Ascending aorta (tissue), 2 donors: ENCODE data around the gene PTPRN2. TPM values are rescaled to one million over a fixed set of nuclear protein-coding genes. Genes with fewer than 3 reads are reported as not detected.

ENCODE experiments used
- DNase-seq, 2 donors: peaks; one replicate each; pipeline ENCODE4 v3.0.0-alpha.2; 2019; ENCODE audit warnings: low spot score in 2 of 2
- H3K27ac ChIP-seq, 2 donors: fragments of 200-600 bp; sonication (generic); one replicate each; pipeline ENCODE4 v1.5.1; 2016 to 2017; ENCODE audit warnings: mild to moderate bottlenecking in 1 of 2
- H3K27me3 ChIP-seq: fragments of 200-600 bp; sonication (generic); one replicate; pipeline ENCODE4 v1.5.1; 2017
- H3K36me3 ChIP-seq, 2 donors: fragments of 200-600 bp; sonication (generic); one replicate each; pipeline ENCODE4 v1.5.1; 2016
- H3K4me1 ChIP-seq, 2 donors: fragments of 200-600 bp; sonication (generic); one replicate each; pipeline ENCODE4 v1.5.1; 2016 to 2017; ENCODE audit warnings: mild to moderate bottlenecking in 1 of 2
- H3K4me3 ChIP-seq, 2 donors: fragments of 200-600 bp; sonication (generic); one replicate each; pipeline ENCODE4 v1.5.1; 2016 to 2017; ENCODE audit warnings: mild to moderate bottlenecking in 1 of 2
- H3K9me3 ChIP-seq, 2 donors: fragments of 200-600 bp; sonication (generic); one replicate each; pipeline ENCODE4 v1.5.1; 2016
- intact Hi-C: fragments of 100-400 bp; cut with DNase I; formaldehyde crosslinking; loops from one replicate; pipeline ENCODE4 v1.15.1; 2023
- total RNA-seq: library from RNA; depleted of rRNA; stranded (reverse); fragments of >200 nt; gene quantifications from one replicate; pipeline ENCODE4 v1.1.0, GENCODE V29; 2016
- TF ChIP-seq, protein P1 (sequence below), 3 experiments: fragments of 200-600 bp in 2 of 3; fragments of 450-650 bp in 1 of 3; sonication (generic) in 2 of 3; IDR thresholded peaks; one replicate each; pipeline ENCODE4 v1.5.1; 2016 to 2019; ENCODE audit warnings: antibody characterized with exemption in 3 of 3, mild to moderate bottlenecking in 1 of 3, moderate library complexity in 1 of 3

The PTPRN2 gene
- total RNA-seq, 1 donor from 2014 or later = 7.3 TPM

DNA sequence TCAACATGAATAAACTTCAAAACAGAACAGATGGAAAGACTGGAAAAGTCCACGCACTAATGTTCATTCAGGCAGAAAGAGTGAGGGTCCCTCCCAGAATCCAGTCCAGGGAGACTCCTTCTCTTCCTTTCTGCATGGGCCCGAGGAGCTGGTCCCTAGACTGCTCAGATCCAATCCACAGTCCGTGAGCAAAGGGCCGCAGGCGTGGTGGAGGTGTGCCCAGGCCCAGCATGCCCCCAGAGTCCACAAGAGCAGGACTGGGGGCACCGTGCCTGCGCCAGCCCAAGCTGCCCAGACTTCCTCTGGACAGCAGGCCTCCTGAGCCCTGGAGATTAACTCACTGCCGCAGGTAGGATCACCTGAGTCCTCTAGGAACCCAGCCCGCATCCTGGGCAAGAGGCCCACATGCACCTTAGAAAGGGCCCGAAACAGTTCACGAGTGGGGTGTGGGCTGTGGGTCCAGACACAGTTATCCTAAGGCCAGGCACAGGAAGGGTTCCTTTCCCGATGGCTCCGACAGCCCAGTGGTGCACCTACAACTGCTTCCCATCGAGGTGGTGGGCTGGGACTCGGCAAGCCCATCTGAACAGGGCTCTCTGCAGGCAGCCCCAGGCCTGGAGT is 719.8 kb downstream of the PTPRN2 start:
- intact Hi-C loops = no loop called here
- Histone ChIP-seq H3K4me3 (no peak overlapping the region), H3K36me3 (no peaks in the 10 kb centered on the region), H3K4me1 (no peaks in the 10 kb centered on the region), H3K27me3 (no peaks in the 10 kb centered on the region), H3K9me3 (no peaks in the 10 kb centered on the region), H3K27ac (no peak overlapping the region)
- DNase-seq = no peak
- TF ChIP-seq, protein P1, sequence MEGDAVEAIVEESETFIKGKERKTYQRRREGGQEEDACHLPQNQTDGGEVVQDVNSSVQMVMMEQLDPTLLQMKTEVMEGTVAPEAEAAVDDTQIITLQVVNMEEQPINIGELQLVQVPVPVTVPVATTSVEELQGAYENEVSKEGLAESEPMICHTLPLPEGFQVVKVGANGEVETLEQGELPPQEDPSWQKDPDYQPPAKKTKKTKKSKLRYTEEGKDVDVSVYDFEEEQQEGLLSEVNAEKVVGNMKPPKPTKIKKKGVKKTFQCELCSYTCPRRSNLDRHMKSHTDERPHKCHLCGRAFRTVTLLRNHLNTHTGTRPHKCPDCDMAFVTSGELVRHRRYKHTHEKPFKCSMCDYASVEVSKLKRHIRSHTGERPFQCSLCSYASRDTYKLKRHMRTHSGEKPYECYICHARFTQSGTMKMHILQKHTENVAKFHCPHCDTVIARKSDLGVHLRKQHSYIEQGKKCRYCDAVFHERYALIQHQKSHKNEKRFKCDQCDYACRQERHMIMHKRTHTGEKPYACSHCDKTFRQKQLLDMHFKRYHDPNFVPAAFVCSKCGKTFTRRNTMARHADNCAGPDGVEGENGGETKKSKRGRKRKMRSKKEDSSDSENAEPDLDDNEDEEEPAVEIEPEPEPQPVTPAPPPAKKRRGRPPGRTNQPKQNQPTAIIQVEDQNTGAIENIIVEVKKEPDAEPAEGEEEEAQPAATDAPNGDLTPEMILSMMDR (IDR thresholded peaks at IDR 0.05) = no peak

DNA sequence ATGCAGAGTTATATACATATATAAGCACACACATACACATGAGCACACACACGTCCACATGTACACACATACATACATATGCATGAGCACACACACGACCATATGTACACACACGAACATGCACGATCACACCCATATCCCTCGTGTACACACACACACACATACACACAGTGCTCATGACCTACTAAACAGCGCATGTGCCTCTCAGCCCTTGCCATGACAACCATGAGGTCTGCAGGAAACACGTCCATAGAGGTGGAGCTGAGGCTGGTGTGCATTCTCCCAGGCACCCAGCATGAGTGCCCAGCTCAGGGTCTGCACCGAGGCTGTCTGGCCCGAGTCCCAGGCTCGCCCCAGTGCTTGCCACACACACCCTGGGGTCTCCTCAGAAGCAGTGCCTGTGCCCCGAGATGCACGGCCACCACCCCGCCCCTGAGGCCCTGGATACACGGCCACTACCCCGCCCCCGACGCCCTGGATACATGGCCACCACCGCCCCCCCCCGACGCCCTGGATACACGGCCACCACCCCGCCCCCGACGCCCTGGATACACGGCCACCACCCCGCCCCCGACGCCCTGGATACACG is 721.2 kb downstream of the PTPRN2 start:
- no peak for DNase-seq
- intact Hi-C loops = no loop called here
- Histone ChIP-seq H3K36me3 (no peaks in the 10 kb centered on the region), H3K4me1 (no peaks in the 10 kb centered on the region), H3K4me3 (no peak overlapping the region), H3K27ac (no peak overlapping the region), H3K27me3 (no peaks in the 10 kb centered on the region), H3K9me3 (no peaks in the 10 kb centered on the region)
- TF ChIP-seq, protein P1 (IDR thresholded peaks at IDR 0.05) = no peak

DNA sequence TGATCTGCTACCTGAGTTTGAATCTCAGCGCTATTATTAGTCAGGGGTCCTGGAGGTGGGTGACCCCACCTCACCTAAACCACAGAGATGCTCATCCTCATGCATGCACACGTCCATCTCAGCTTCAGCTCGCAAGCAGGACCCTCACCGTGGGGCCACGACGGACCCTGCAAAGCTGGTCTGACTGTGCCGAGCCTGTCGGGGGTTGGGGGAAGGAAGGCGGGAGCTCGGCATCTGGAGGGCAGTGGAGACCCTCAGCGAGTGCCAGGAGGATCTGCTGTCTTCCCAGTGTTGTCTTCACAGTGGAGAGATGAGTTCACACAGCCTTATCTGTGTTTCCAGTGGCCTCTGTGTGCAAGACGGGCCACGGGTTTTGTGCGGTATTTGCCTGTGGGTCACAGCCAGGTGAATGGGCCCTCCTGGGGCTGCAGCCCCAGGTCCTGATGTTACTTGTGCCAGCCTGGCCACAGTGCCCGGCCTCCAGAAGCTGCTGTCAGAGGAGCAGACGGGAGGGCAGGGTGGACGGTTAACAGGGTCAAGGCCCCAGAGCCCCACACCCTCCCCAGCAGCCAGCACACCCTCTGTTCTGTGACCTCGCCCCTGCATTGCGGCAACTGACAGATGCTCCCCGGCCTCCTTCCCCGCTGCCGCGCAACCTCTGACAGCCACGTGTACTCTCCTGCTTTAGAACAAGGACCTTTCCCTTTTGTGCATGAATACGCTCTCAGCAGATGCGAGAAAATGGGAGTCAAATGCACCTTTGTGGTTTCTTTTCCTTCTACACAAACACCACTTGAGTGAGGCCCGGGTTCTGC is 722.1 kb downstream of the PTPRN2 start:
- intact Hi-C loops = no loop called here

DNA sequence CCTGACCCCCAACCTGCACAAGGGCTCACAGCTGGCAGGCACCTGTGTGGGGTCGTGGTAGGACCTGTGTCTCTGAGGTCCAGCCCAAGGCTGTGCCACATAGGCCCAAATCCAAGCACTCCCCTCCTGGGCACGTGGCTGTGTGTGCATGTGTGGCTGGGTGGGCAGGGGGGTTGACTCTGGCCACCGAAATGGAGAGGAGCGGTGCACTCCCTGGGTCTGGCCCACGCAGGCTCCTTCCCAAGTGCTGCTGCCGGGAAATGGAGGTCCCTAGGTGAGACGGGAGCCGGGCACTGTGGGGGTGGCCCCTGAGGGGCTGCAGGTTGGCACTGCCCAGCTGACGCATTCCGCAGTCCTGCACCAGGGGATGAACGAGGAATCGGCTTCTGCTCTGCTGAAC is 722.7 kb downstream of the PTPRN2 start:
- H3K4me3 ChIP-seq = no peak overlapping the region
- TF ChIP-seq, protein P1 (IDR thresholded peaks at IDR 0.05) = no peak
- no peaks in the 10 kb centered on the region for H3K36me3 ChIP-seq
- no peaks in the 10 kb centered on the region for H3K27me3 ChIP-seq
- H3K27ac ChIP-seq = no peak overlapping the region
- H3K4me1 ChIP-seq = no peaks in the 10 kb centered on the region
- intact Hi-C loops = no loop called here
- H3K9me3 ChIP-seq = no peaks in the 10 kb centered on the region
- no peak for DNase-seq

More for the DNA sequence above, 722.1 kb downstream of the PTPRN2 start:
- no peaks in the 10 kb centered on the region for H3K36me3 ChIP-seq
- H3K27ac ChIP-seq = no peak overlapping the region
- DNase-seq = no peak
- no peaks in the 10 kb centered on the region for H3K9me3 ChIP-seq
- TF ChIP-seq, protein P1 (IDR thresholded peaks at IDR 0.05) = no peak
- no peaks in the 10 kb centered on the region for H3K27me3 ChIP-seq
- no peak overlapping the region for H3K4me3 ChIP-seq
- no peaks in the 10 kb centered on the region for H3K4me1 ChIP-seq

DNA sequence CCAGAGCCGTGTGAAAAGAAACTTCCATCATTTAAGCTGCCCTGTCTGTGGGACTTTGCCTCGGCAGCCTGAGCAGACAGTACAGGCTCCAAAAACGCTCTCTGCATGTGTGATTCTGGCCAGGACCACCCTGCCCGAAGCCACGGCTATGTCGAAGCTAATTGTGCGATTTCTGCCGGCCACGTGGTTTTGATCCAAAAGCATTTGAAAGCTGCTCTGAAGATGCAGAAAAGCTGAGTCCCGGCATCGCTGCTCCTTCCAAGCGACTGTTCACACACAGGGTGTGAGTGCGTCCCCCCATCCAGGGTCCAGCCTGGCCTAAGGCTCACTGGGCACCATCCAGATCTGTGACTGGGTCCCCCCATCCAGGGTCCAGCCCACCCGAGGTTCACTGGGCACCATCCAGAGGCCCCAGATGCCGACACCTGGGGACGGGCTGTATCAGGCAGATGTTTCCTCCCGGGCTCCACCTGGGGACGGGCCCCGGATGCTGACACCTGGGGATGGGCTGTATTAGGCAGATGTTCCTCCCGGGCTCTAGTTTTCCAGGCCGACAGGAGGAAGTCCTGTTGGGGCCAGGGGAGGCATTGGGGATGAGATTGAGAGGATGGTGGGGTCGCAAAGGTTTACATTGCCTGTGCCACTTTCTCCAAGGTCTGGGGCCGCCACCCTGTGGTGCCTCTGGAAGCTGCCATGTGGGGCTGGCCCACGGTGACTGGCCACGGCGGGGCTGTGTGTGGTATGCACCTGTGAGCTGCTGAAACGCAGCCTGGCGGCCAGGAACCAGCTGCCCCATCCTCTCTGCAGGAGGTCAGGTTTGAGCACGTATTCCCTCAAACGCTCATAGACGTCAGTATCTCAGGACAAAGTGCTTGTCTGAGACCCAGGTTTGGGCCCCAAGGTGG is 723.5 kb downstream of the PTPRN2 start:
- TF ChIP-seq, protein P1 (IDR thresholded peaks at IDR 0.05) = no peak
- Histone ChIP-seq H3K4me1 (no peaks in the 10 kb centered on the region), H3K9me3 (no peaks in the 10 kb centered on the region), H3K4me3 (no peak overlapping the region), H3K27ac (no peak overlapping the region), H3K36me3 (no peaks in the 10 kb centered on the region), H3K27me3 (no peaks in the 10 kb centered on the region)
- intact Hi-C loops = no loop called here
- no peak for DNase-seq
